ENCODE data around the gene F2. TPM values are rescaled to one million over a fixed set of nuclear protein-coding genes. Genes with fewer than 3 reads are reported as not detected.

The F2 gene
- total and polyA plus RNA-seq, 2 donors (not counting 1 experiment from before 2014, with no cell fraction given) = not detected

- POLR2A ChIA-PET = no interaction called here
- Mint-ChIP-seq H3K27ac (no peak overlapping the region), H3K4me1 (no peaks in the 10 kb centered on the region), H3K4me3 (no peak overlapping the region), H3K27me3 (no peaks in the 10 kb centered on the region), H3K9me3 (ENCODE audit: insufficient read depth) (no peaks in the 10 kb centered on the region)
- Histone ChIP-seq H3K9ac (ENCODE audit: low read length) (no peak overlapping the region), H3K27ac (ENCODE audit: low read length in 2 of 2) (no peak overlapping the region), H2AFZ (ENCODE audit: insufficient read depth, low read depth, low read length, poor library complexity, severe bottlenecking) (no peak overlapping the region), H3K4me2 (replicated peaks; ENCODE audit: low read depth, low read length, poor library complexity, severe bottlenecking) (no peak overlapping the region), H4K20me1 (ENCODE audit: control insufficient read depth, insufficient read depth, low read length, poor library complexity, severe bottlenecking) (no peaks in the 10 kb centered on the region), H3K4me1 (ENCODE audit: control insufficient read depth in 2 of 2, insufficient read depth in 2 of 2, low read length in 2 of 2) (no peaks in the 10 kb centered on the region), H3K4me3 (ENCODE audit: control extremely low read depth in 1 of 5, extremely low read depth in 1 of 5, insufficient read depth in 1 of 5, low read depth in 2 of 5, low read length in 4 of 5) (no peak overlapping the region), H3K79me2 (ENCODE audit: control insufficient read depth, insufficient read depth, low read length) (no peaks in the 10 kb centered on the region), H3K9me3 (ENCODE audit: control extremely low read depth in 1 of 3, control insufficient read depth in 2 of 3, insufficient read depth in 1 of 3, low read length in 2 of 3) (no peaks in the 10 kb centered on the region), H3K27me3 (replicated peaks in 1 of 4; ENCODE audit: control extremely low read depth in 1 of 4, control insufficient read depth in 3 of 4, insufficient read depth in 4 of 4, low read length in 3 of 4) (no peaks in the 10 kb centered on the region), H3K36me3 (replicated peaks in 1 of 2; ENCODE audit: control extremely low read depth in 1 of 2, control insufficient read depth in 1 of 2, extremely low read depth in 1 of 2, insufficient read depth in 2 of 2, low read length in 1 of 2) (peaks cover 19 to 61% of the 10 kb centered on the region in 2 experiments)
- TF ChIP-seq EZH2 (IDR thresholded peaks at IDR 0.05; ENCODE audit: borderline replicate concordance, insufficient read depth, low read depth, low read length, poor library complexity, severe bottlenecking) (no peak), CTCF (IDR thresholded peaks at IDR 0.05) (no peak)
- intact Hi-C loops (cut with micrococcal nuclease) = no loop called here
- ATAC-seq (ENCODE audit: low read depth) (no peak), DNase-seq (no peak)
- CTCF ChIA-PET = no interaction called here
- no CpG with 5 or more reads among the region's 2 CpGs for WGBS (ENCODE audit: insufficient coverage)
Measured at GRCh38 chr11:46766656-46767055, 47.6 kb downstream of the F2 start.

- no peaks in the 10 kb centered on the region for H3K27me3 Mint-ChIP-seq
- Histone ChIP-seq H3K4me3 (ENCODE audit: control extremely low read depth in 1 of 5, extremely low read depth in 1 of 5, insufficient read depth in 1 of 5, low read depth in 2 of 5, low read length in 4 of 5) (no peak overlapping the region), H3K9me3 (ENCODE audit: control extremely low read depth in 1 of 3, control insufficient read depth in 2 of 3, insufficient read depth in 1 of 3, low read length in 2 of 3) (no peaks in the 10 kb centered on the region), H3K79me2 (ENCODE audit: control insufficient read depth, insufficient read depth, low read length) (no peaks in the 10 kb centered on the region), H3K4me2 (replicated peaks; ENCODE audit: low read depth, low read length, poor library complexity, severe bottlenecking) (no peak overlapping the region), H3K9ac (ENCODE audit: low read length) (no peak overlapping the region), H3K27ac (ENCODE audit: low read length in 2 of 2) (no peak overlapping the region), H4K20me1 (ENCODE audit: control insufficient read depth, insufficient read depth, low read length, poor library complexity, severe bottlenecking) (no peaks in the 10 kb centered on the region), H2AFZ (ENCODE audit: insufficient read depth, low read depth, low read length, poor library complexity, severe bottlenecking) (no peak overlapping the region), H3K4me1 (ENCODE audit: control insufficient read depth in 2 of 2, insufficient read depth in 2 of 2, low read length in 2 of 2) (no peaks in the 10 kb centered on the region), H3K27me3 (replicated peaks in 1 of 4; ENCODE audit: control extremely low read depth in 1 of 4, control insufficient read depth in 3 of 4, insufficient read depth in 4 of 4, low read length in 3 of 4) (no peaks in the 10 kb centered on the region), H3K36me3 (replicated peaks in 1 of 2; ENCODE audit: control extremely low read depth in 1 of 2, control insufficient read depth in 1 of 2, extremely low read depth in 1 of 2, insufficient read depth in 2 of 2, low read length in 1 of 2) (peaks cover 9 to 36% of the 10 kb centered on the region in 2 experiments)
- H3K4me3 Mint-ChIP-seq = no peak overlapping the region
- ATAC-seq (ENCODE audit: low read depth) = no peak
- TF ChIP-seq CTCF (IDR thresholded peaks at IDR 0.05) = no peak
- no peak for TF ChIP-seq EZH2 (IDR thresholded peaks at IDR 0.05; ENCODE audit: borderline replicate concordance, insufficient read depth, low read depth, low read length, poor library complexity, severe bottlenecking)
- H3K4me1 Mint-ChIP-seq = no peaks in the 10 kb centered on the region
- no peak overlapping the region for H3K27ac Mint-ChIP-seq
- DNase-seq = no peak
- H3K9me3 Mint-ChIP-seq (ENCODE audit: insufficient read depth) = no peaks in the 10 kb centered on the region
- 100% methylated on average over 1 of the region's 4 CpGs for WGBS (ENCODE audit: insufficient coverage)
- CTCF ChIA-PET = interaction anchor here (0.7 kb wide), 1 partner anchor 53 kb away, joined by 3 read pairs; no protein-coding TSS in a partner anchor
- POLR2A ChIA-PET = no interaction called here
- intact Hi-C loops (cut with micrococcal nuclease) = no loop called here
Measured at GRCh38 chr11:46769636-46770221, 50.7 kb downstream of the F2 start.

Measured in B cell (primary cell).